Measurements from ENCODE around the gene CSTF1.
"Not testable (repeated sequence)": the region's sequence is repeated elsewhere in the genome, so short reads cannot be mapped to it uniquely, and the experiment has no call there.

Gene CSTF1

DNA sequence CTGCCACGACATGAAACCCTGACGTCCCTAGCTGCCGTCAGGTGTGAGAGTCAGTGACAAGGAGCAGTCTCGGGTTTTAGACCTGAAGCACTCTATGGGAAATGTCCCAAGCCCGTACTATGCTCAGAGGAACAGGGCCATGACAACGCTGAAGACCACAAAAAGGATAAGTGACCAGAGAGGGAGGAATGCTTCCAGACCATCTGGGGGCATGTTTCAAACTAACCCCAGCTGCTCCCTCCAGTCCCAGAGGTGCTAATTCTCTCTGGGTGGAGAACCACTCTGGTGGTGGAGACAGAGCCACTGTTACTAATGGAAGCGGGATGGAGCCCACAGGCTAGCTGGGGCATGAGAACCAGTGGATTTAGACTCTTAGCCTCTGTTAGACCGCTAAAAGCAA, 9.1 kb upstream of the CSTF1 start:
- Mint-ChIP-seq H3K4me1 (ENCODE audit: low read depth) (peaks cover 11% of the 10 kb centered on the region), H3K27me3 (no peaks in the 10 kb centered on the region), H3K36me3 (ENCODE audit: low read depth) (peaks cover 88% of the 10 kb centered on the region), H3K9me3 (no peaks in the 10 kb centered on the region), H3K27ac (no peak overlapping the region), H3K4me3 (no peak overlapping the region)
- DNase-seq, result no peak

DNA sequence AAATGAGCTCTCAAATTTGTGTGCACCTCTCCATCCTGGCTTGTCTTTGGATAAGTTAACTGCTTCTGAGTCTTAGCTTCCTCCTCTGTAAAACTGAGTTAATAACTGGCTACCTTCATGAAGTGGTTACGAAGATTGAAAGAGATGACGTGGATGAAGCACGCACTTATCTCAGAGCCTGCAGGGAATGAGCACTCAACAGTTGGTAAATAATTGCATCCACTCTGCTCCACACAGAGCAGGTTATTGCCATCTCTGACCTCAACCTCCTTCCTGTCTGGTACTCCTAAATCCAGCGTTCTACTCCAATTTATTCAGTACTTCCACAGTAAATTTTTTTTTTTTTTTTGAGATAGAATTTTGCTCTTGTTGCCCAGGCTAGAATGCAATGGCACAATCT, 7.3 kb upstream of the CSTF1 start:
- H3K27me3 Mint-ChIP-seq, result no peaks in the 10 kb centered on the region
- DNase-seq, result no peak
- H3K9me3 Mint-ChIP-seq, result no peaks in the 10 kb centered on the region
- H3K36me3 Mint-ChIP-seq (ENCODE audit: low read depth), result peaks cover 90% of the 10 kb centered on the region
- no peak overlapping the region for H3K4me3 Mint-ChIP-seq
- H3K27ac Mint-ChIP-seq, result no peak overlapping the region
- peaks cover 9% of the 10 kb centered on the region for H3K4me1 Mint-ChIP-seq (ENCODE audit: low read depth)

DNA sequence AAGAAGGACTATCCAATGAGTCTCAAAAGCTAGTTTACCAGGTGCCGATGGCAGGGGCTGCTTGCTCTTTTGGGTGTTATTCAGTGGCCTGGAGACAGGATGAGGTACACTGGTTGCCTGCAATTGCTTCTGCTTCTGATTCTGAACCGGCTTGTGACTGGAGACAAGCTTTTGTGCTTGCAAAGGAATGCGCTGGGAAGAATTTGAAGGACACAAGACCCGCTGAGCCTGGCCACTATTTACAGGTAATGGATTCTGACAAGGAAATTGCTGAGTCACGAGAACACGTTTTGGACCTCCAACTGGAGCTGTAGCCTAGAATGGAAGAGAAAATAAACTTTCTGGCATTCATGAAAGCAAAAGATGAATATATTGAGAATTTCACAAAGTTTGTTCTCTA, 6.2 kb upstream of the CSTF1 start:
- Mint-ChIP-seq H3K4me3 (no peak overlapping the region), H3K4me1 (ENCODE audit: low read depth) (peaks cover 12% of the 10 kb centered on the region), H3K9me3 (no peaks in the 10 kb centered on the region), H3K27me3 (no peaks in the 10 kb centered on the region), H3K27ac (no peak overlapping the region), H3K36me3 (ENCODE audit: low read depth) (peaks cover 81% of the 10 kb centered on the region)
- DNase-seq, result no peak

DNA sequence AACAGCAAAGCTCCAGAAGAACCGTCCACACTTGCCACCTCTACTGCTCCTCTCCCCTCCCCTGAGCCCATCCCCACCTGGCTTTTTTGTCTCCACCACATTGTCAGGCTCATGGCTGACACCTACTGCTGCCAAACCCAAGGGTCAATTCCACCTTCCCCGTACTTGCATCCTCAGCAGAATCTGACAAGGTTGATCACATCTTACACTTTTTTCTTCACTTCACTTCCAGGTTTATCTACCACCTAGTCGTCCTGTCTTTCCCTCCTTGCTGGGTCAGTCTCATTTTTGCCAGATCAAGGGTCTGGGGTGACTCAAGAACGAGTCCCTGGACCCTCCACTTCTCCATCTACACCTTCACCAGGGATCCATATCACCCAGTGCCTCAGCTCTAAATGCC, 3.6 kb upstream of the CSTF1 start:
- H3K27ac Mint-ChIP-seq, result no peak overlapping the region
- H3K4me3 Mint-ChIP-seq, result no peak overlapping the region

DNA sequence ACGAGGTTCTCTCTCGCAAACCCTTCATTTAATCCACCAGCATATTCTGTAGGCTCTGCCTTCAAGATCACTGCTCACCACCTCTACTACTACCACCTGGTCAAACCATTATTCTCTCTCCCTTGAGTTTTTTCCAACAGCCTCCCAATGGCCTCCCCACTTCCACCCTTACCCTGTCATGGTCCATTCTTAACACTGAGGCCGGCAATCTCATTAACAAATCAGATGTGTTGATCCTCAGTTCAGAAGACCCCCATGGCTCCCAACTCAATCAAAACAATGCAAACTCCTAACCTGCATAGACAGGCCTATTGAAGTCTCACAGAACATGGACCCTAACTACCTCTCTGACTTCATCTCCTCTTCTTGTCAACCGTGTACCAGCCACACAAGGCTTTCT, 2.6 kb upstream of the CSTF1 start:
- Mint-ChIP-seq H3K4me1 (ENCODE audit: low read depth) (peaks cover 23% of the 10 kb centered on the region), H3K36me3 (ENCODE audit: low read depth) (peaks cover 52% of the 10 kb centered on the region), H3K27ac (no peak overlapping the region), H3K4me3 (no peak overlapping the region), H3K27me3 (no peaks in the 10 kb centered on the region), H3K9me3 (no peaks in the 10 kb centered on the region)
- no peak for DNase-seq

More for the DNA sequence above, 3.6 kb upstream of the CSTF1 start:
- no peak for DNase-seq
- Mint-ChIP-seq H3K4me1 (ENCODE audit: low read depth) (peaks cover 17% of the 10 kb centered on the region), H3K36me3 (ENCODE audit: low read depth) (peaks cover 56% of the 10 kb centered on the region), H3K9me3 (no peaks in the 10 kb centered on the region), H3K27me3 (no peaks in the 10 kb centered on the region)

DNA sequence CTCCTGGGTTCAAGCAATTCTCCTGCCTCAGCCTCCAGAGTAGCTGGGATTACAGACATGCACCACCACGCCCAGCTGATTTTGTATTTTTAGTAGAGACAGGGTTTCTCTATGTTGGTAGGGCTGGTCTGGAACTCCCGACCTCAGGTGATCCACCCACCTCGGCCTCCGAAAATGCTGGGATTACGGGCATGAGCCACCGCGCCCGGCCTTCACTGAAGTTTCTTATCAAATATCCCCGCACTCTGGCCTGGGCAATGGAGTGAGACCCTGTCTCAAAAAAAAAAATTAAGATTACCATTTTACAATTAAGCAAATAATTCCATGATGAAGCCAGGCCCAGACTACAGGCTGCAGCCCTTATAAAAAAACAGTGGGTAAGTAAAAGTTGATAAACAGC, 2.0 kb upstream of the CSTF1 start:
- DNase-seq, result not testable (repeated sequence)

DNA sequence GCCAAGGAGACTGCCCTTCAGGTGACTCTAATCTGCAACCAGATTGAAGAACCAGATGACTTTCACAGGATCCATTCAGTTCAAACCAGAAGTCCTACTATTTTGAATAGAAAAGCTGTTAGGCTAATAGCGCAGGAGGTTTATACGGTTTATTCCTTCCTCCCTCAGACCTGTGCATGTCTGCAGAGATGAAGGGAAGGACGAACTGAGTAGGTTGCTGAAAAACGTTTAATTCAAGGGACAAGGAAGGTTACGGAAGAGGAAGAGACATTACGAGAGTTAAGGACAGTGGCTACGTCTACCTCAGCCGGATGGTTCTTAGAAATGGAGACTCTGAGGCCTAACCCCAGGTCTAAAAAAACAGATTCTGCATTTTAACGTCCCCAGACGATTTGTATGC, 1.4 kb upstream of the CSTF1 start:
- H3K9me3 Mint-ChIP-seq, result no peaks in the 10 kb centered on the region
- H3K4me1 Mint-ChIP-seq (ENCODE audit: low read depth), result peaks cover 32% of the 10 kb centered on the region
- no peak for DNase-seq
- peaks cover 53% of the 10 kb centered on the region for H3K36me3 Mint-ChIP-seq (ENCODE audit: low read depth)
- H3K27me3 Mint-ChIP-seq, result no peaks in the 10 kb centered on the region
- H3K27ac Mint-ChIP-seq, result no peak overlapping the region
- no peak overlapping the region for H3K4me3 Mint-ChIP-seq

More for the DNA sequence above, 2.0 kb upstream of the CSTF1 start:
- peaks cover 28% of the 10 kb centered on the region for H3K4me1 Mint-ChIP-seq (ENCODE audit: low read depth)
- not testable (repeated sequence) for H3K27ac Mint-ChIP-seq, H3K4me3 Mint-ChIP-seq, H3K9me3 Mint-ChIP-seq, H3K27me3 Mint-ChIP-seq
- H3K36me3 Mint-ChIP-seq (ENCODE audit: low read depth), result peaks cover 52% of the 10 kb centered on the region

DNA sequence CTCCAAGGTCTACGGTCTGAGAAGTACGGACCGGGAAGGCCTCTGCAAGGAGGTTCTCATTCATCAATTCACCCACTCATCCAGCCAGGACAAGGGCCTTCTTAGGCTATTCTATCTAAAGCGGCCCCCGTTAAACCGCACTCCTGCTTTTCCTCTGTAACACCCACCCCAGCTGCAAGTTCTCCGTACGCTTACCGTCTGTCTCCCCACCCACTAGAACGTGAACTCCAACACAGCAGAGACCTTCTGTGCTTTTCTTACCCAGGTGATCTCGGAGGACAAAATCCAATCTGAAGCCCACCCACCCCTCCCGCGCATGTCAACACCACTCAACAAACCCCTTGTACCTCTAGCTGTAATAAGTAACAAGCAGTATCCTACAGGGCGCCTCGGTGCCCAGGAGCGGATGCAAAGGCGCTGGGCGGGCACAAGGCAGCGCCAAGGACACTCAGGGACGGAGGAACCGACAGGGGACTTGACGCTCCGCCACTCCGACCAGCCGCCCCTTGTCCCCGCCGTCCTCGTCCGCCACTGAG, 781 bp upstream of the CSTF1 start:
- Mint-ChIP-seq H3K36me3 (ENCODE audit: low read depth) (peaks cover 52% of the 10 kb centered on the region), H3K4me1 (ENCODE audit: low read depth) (peaks cover 32% of the 10 kb centered on the region), H3K27me3 (no peaks in the 10 kb centered on the region), H3K27ac (no peak overlapping the region), H3K4me3 (no peak overlapping the region), H3K9me3 (no peaks in the 10 kb centered on the region)
- no peak for DNase-seq

DNA sequence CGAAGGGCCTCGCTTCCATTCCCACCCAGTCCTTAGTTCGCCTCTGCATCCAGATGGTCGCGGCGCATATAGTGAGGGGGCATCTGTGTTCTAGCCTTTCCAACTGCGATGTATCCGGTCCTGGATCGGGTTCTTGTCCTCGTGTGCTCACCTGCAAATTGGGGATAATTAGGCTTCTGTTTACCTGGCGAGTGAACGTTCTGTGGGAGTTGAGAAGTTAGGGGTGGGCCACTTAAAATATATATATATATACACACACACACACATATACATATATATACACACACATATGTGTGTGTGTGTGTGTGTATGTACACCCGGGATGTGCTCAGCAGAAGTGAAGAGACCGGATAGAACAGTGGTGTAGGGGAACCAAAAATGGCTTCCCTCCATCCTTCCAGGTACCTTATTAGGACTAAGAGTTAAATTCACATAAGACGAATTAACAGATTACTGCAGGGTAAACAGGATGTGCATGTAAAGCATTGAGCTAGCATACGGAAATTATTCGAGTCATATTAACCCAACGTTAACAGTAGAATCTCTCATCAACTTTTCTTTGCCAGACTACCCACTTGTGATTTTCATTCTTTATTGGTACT, 537 bp downstream of the CSTF1 start:
- H3K27ac Mint-ChIP-seq, result no peak overlapping the region
- H3K27me3 Mint-ChIP-seq, result no peaks in the 10 kb centered on the region
- peaks cover 34% of the 10 kb centered on the region for H3K4me1 Mint-ChIP-seq (ENCODE audit: low read depth)

DNA sequence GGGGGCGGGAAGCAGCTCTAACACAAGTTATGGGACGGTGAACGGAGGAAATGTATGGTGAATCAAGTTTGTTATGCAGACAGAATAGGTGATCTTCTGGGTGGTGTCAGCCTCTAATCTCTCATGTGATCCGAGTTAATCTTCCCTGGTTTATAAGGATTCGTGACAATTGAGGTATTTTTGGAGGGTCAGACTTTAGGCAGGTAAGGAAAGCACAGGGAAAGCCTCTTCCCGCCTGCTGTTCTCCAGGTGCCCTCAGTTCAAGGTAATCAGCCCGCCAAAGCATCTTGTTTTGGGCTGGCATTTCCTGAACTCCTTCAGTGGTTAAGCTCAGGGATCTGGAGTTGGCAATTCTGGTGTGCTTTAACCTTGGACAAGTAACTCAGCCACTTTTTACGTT, 1.2 kb downstream of the CSTF1 start:
- no peak for DNase-seq
- H3K27me3 Mint-ChIP-seq, result no peaks in the 10 kb centered on the region
- peaks cover 57% of the 10 kb centered on the region for H3K36me3 Mint-ChIP-seq (ENCODE audit: low read depth)
- H3K4me1 Mint-ChIP-seq (ENCODE audit: low read depth), result peaks cover 34% of the 10 kb centered on the region
- no peaks in the 10 kb centered on the region for H3K9me3 Mint-ChIP-seq
- no peak overlapping the region for H3K27ac Mint-ChIP-seq
- H3K4me3 Mint-ChIP-seq, result no peak overlapping the region

More for the DNA sequence above, 537 bp downstream of the CSTF1 start:
- H3K36me3 Mint-ChIP-seq (ENCODE audit: low read depth), result peaks cover 57% of the 10 kb centered on the region
- no peaks in the 10 kb centered on the region for H3K9me3 Mint-ChIP-seq
- H3K4me3 Mint-ChIP-seq, result no peak overlapping the region
- DNase-seq, result no peak

DNA sequence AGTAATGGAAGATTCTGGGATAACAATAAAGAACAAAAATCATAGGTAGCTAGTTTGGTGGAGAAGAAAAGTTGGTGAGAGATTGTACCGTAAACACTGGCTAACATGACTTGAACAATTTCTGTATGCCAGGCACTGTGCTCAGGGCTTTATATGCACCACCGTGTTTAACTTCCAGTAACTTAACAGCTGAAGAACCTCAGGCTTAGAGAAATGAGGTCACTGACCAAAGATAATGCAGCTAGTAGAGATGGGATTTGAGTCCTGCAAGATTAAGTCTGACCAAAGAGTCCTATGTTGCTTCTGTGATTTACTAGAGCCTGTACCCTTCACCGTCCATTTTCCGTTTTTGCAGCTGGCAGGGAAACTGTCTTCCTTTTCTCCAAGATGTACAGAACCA, 2.7 kb downstream of the CSTF1 start:
- H3K27ac Mint-ChIP-seq, result no peak overlapping the region
- H3K4me3 Mint-ChIP-seq, result no peak overlapping the region
- peaks cover 46% of the 10 kb centered on the region for H3K4me1 Mint-ChIP-seq (ENCODE audit: low read depth)
- H3K9me3 Mint-ChIP-seq, result no peaks in the 10 kb centered on the region
- H3K27me3 Mint-ChIP-seq, result no peaks in the 10 kb centered on the region
- peaks cover 57% of the 10 kb centered on the region for H3K36me3 Mint-ChIP-seq (ENCODE audit: low read depth)
- DNase-seq, result no peak

DNA sequence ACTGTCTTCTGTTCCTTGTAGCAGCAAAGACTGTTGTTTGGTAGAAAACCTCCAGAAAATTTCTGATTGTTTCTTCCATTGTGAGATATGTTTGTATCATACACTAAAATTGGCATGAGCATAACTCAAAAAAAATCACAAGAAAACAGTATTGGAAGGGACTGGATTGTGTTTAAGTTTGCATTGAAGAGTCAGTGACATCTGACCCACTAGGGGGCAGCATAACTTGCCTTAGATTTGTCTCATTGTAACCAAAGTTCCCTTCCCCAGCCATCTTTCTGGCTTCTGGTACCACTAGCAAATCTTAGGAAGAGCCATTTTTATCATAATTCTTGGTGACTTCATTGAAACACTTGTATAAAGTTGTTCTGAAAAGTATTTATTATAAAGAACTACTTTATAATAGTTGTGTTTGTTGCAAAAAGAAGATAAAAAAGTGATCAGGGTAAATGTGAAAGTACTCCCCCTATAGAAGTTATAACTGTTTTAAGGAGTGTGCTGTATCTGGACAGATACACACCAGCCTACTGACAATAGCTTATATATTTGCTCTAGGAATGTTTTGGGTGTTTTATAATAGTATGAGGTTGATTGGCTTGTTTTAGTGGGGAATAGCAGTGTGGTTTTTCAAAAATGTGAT, 7.7 kb downstream of the CSTF1 start:
- no peaks in the 10 kb centered on the region for H3K9me3 Mint-ChIP-seq
- no peak overlapping the region for H3K4me3 Mint-ChIP-seq
- no peak for DNase-seq
- no peaks in the 10 kb centered on the region for H3K27me3 Mint-ChIP-seq
- H3K36me3 Mint-ChIP-seq (ENCODE audit: low read depth), result peaks cover 93% of the 10 kb centered on the region
- H3K27ac Mint-ChIP-seq, result peak overlapping the region; percentile 50
- peaks cover 39% of the 10 kb centered on the region for H3K4me1 Mint-ChIP-seq (ENCODE audit: low read depth)

DNA sequence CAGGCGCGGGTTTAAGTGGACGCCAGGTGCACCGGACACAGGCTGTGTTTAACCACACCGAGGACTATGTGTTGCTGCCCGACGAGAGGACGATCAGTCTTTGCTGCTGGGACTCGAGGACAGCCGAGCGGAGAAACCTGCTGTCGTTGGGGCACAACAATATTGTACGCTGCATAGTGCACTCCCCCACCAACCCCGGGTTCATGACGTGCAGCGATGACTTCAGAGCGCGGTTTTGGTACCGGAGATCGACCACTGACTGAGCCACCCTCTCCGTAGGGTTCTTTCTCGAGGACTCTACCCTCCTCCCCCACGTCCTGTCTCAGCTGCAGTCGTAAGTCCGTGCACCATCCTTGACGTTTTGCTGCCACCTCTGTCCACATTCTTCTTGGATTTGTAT, 11.0 kb downstream of the CSTF1 start:
- DNase-seq, result no peak
- Mint-ChIP-seq H3K9me3 (no peaks in the 10 kb centered on the region), H3K4me3 (no peak overlapping the region), H3K27me3 (no peaks in the 10 kb centered on the region), H3K4me1 (ENCODE audit: low read depth) (peaks cover 35% of the 10 kb centered on the region), H3K27ac (peak overlapping the region; percentile 63), H3K36me3 (ENCODE audit: low read depth) (peaks cover 92% of the 10 kb centered on the region)

DNA sequence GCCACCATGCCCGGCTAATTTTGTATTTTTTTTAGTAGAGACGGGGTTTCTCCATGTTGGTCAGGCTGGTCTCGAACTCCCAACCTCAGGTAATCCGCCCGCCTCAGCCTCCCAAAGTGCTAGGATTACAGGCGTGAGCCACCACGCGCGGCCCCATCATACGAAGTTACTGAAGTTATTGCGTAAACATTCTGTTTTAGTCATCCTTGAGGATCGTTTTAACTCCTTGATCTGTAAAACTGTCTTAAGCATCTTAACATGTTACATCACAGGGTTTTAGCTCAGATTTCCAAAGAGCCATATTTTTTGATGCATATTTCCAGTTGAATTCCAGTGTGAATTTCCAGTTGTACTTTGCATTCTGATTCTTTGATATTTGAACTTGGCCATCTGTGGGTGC, 12.9 kb downstream of the CSTF1 start:
- H3K36me3 Mint-ChIP-seq (ENCODE audit: low read depth), result peaks cover 91% of the 10 kb centered on the region
- H3K27ac Mint-ChIP-seq, result peak overlapping the region; percentile 52
- not testable (repeated sequence) for H3K4me3 Mint-ChIP-seq, H3K9me3 Mint-ChIP-seq, DNase-seq, H3K27me3 Mint-ChIP-seq
- peaks cover 32% of the 10 kb centered on the region for H3K4me1 Mint-ChIP-seq (ENCODE audit: low read depth)

DNA sequence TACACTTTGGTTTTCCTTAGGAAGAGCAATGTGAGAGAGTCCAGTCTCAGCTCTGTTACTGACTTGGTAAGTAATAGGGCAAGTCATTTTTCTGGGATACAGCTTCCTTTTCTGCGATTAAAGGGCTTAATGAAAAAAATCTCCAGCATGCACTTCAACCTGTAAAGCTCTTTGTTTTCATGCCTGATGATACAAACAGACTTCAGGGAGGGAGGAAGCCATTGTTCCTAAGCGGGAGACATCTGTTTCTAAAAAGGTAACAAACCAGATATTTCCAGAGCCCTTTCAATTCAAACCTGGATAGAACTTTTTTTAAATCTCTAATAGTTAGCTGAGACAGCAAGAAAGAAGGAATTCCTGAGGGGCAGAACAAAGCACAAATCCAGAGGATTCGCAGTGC, 14.5 kb downstream of the CSTF1 start:
- H3K4me3 Mint-ChIP-seq, result no peak overlapping the region
- DNase-seq, result no peak
- H3K4me1 Mint-ChIP-seq (ENCODE audit: low read depth), result peaks cover 36% of the 10 kb centered on the region
- no peaks in the 10 kb centered on the region for H3K9me3 Mint-ChIP-seq
- peaks cover 81% of the 10 kb centered on the region for H3K36me3 Mint-ChIP-seq (ENCODE audit: low read depth)
- H3K27me3 Mint-ChIP-seq, result no peaks in the 10 kb centered on the region
- H3K27ac Mint-ChIP-seq, result no peak overlapping the region
